Right lobe of liver (tissue), 4 donors: ENCODE results near the gene HYI.

Source experiments
- CTCF ChIP-seq, 4 donors: fragments of 200-600 bp in 3 of 4; fragments of 450-650 bp in 1 of 4; IDR thresholded peaks; one replicate each; pipeline versions ENCODE4 v1.5.1 to v1.8.0; 2016 to 2022; ENCODE audit warnings: antibody characterized with exemption in 4 of 4, mild to moderate bottlenecking in 2 of 4
- POLR2A ChIP-seq: fragments of 450-650 bp; IDR thresholded peaks from one replicate; pipeline ENCODE4 v1.6.1; 2017; ENCODE audit warnings: antibody characterized with exemption, mild to moderate bottlenecking
- donor health status: DM: no; HTN: no; CAD: no.
- donor health status: DM: no; HTN: no; CAD: no.
- donor health status: DM: no; HTN: yes; CAD: no.

DNA sequence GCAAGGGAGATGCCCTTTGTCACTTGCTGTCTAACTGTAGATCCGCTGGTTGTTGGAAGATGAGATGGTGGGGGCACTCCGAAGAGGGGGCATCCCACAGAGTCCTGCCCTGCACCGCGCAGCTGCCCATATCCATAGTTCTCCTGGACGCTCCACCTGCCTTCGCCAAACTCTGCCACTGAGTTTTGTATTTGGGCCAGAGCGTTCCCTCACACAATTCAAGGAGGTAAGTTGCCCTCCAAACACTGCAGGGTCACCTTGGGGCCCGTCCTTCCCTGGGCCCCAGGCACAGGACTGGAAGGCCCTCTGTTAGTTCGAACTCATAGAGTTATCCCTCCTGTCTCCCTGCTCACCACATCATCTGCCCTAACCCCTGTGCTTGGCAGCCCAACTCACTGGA is 22.1 kb downstream of the HYI start:
- no peak for TF ChIP-seq CTCF (IDR thresholded peaks at IDR 0.05)
- TF ChIP-seq POLR2A: no peak
